Activated T-cell treated with anti-CD3 and anti-CD28 coated beads for 24 hours (primary cell): Measurements from ENCODE around the gene DDX49.
"Not testable (repeated sequence)": the region's sequence is repeated elsewhere in the genome, so short reads cannot be mapped to it uniquely, and the experiment has no call there.

ENCODE experiments used
- DNase-seq: peaks from one replicate; pipeline ENCODE4 v3.0.0-alpha.2; 2020; ENCODE audit warnings: low read depth

Gene DDX49

DNA sequence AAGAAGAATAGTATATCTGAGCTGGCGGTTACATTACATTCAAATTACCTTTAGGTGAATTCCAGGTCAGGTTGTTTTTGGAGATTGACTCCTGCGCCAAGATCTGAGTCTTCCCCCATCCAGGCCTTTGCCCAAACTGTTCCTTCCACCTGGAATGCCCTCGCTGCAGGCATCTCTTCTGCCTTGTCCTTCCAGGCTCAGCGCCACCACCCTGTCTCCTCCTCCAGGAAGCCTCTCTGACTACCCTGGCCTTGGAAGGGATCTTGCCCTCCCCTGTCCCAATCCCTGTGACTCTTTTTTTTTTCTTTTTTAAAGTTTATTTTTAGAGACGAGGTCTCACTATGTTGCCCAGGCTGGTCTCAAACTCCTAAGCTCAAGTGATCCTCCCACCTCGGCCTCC, 23.2 kb downstream of the DDX49 start:
- no peak for DNase-seq

DNA sequence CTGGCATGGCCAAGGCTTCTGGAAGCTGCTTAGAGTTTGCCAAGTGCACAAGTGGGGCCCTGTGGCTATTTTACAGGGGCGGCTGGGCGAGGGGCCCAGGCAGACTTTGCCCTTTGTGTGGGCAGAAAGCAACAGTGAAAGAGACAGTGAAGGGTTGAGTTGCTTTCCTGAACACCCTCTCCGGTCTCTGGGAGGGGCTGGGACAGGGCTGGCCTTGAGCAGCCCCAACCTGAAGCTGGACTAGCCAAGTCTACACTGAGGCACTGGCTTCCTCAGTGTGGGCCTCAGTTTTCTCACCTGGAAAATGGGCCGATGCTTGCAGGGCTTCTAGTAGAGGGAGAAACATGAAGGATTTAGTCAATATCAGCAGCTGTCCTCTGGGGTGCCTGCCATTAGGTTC, 23.9 kb downstream of the DDX49 start:
- no peak for DNase-seq

DNA sequence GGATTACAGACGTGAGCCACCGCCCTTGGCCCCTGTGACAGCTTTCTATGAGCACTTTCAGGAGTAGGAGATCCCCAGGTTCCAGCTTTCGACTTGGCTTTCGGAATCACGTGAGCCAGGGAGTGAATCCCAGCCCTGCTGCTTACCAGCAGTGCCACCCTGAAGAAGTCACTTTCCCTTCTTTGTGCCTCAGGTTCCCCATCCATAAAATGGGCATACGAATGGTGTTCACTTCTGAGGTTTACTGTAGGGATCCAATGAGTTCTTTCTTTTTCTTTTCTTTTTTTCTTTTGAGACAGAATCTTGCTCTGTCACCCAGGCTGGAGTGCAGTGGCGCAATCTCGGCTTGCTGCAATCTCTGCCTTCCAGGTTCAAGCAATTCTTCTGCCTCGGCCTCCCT, 25.8 kb downstream of the DDX49 start:
- no peak for DNase-seq

DNA sequence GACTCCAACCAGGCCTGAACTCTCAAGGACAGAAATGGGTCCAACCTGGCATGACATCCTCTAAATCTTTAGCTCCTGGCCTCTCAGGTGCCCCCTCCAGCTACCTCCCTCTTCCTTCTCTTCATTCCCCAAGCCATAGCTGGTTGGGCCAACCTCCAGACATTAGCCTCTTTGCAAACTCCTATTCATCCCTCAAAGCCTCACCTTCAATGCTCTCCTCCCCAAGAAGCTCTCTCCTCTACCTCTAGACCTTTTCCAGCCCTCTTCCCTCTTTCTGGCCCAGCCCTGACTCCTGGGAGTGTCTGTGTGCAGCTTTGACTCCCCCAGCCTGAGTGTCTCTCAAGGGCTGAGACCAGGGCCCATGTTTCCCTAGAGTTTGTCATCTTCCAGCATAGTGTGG, 26.8 kb downstream of the DDX49 start:
- no peak for DNase-seq

DNA sequence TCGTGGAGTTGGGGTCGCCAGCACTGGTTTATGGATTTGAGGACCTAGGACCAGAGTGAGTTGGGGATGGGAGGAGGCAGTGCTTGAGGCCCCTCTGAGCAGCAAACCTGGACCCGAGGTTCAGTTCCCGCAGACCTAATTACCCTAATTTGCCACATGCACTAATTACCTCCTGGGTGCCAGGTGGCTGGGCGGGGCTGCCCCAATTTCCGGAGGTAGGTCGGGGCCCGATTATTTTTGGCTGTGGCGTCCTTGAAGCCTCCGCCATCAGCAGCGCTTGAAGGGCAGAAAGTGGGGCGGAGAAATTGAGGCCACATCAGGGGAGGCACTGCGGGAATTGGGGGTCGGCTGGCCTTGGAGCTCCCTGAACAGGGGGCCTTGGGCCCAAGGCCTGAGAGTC, 27.4 kb downstream of the DDX49 start:
- DNase-seq = no peak

DNA sequence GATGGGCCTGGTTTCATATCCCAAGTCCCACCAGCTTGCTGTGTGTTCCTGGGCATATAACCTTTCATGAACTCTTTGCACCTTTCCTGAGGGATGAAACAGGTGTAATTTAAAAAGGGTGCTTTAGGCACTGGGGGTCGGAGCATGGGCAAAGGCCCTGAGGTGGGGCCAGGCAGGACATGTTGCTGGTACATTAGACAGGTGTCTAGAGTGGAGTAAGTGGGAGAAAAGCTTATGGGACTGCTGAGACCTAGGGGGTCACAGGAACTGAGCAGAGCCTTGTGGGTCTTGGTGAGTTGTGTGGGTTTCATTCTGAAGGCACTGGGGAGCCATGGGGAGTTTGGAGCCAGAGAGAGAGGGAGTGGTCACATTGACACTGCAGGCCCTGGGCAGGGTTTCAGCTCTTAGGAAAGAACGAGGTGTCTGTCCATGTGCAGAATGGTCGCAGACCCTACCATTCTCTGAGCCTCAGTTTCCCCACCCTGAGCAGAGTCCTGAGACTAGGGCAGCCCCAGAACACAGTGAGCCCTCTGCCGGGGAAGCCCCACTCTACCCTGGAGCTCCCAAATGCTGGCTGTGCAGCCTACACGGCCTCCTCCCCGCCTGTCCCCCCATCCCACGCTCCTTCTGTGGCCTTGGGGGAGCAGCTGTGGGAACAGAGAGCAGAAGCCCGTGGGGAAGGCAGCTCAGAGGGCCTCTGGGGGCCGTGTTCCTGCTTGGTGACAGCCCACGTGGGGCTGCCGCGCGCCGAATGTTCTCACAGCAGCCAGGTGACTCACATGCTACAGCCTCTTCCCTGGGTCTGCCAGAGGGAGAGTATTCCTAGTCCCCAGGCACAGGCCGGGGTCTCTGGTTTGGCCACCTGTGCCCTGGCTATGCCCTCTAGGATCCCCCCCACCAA, 28.8 kb downstream of the DDX49 start:
- no peak for DNase-seq

DNA sequence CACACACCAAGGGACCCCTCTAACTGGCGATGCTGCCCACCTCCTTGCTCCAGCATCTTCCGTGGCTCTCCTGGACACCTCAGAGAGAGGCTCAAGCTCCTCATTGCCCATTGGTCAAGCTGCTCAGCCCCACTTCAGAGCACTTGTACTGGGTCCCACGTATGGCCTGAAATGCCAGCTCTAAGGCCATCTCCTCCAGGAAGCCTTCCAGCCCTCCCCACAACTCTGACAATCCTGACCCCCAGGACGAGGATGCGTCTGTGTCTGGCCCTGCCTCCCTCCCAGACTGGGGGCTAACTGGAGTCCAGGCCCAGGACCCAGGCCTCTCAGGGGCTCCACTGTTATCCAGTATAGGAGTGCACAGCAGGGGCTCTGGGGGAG, 29.5 kb downstream of the DDX49 start:
- DNase-seq = no peak

DNA sequence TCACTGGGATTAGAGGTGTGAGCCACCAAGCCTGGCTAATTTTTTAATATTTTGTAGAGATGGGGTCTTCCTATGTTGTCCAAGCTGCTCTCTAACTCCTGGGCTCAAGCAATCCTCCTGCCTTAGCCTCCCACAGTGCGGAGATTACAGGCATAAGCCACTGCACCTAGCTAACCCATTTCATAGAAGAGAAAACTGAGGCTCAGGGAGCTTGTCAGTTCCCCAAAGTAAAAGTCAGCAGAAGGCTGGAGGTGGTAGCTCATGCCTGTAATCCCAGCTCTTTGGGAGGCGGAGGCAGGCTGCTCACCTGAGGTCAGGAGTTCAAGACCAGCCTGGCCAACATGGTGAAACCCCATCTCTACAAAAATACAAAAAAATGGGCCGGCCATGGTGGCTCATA, 30.3 kb downstream of the DDX49 start:
- DNase-seq = no peak

DNA sequence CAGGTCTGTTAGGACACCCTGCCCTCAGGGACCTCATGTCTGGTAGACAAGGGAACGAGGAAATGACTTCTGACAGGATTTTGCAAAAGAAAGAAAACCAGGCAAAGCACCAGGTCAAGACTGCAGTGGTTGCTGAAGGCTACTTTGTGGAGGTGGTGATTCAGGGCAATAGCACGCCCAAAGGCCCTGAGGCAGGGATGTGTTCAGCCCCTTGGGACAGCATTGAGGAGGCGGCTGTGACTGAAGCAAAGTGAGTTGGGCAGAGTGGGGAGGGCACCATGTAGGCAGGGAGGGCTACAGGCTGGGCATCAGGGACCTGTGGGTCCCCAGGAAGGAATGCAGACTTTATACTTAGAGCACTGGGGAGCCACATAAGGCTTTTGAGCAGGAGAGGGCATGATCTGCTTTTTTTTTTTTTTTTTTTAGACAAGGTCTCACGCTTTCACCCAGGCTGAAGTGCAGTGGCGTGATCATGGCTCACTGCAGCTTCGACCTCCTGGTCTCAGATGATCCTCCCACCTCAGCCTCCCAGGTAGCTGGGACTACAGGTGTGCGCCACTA, 32.3 kb downstream of the DDX49 start:
- DNase-seq = no peak

DNA sequence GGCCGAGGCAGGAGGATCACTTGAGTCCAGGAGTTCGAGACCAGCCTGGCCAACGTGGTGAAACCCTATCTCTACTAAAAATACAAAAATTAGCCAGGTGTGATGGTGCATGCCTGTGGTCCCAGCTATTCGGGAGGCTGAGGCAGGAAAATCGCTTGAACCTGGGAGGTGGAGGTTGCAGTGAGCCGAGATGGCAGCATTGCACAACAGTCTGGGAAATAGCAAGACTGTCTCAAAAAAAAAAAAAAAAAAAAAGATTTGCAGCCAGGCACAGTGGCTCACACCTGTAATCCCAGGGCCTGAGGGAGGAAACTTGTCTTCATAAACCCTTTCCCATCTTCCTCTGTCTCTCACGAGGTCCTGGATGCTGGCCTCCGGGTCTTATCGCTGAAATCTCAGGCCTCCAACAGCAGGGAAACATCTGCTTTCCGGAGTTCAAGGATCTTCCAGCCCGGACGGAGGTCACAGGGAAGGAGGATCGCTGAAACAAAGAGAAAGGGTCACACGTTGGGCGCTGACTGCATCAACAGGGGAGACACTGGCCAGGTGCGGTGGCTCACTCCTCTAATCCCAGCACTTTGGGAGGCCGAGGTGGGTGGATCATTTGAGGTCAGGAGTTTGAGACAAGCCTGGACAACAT, 33.0 kb downstream of the DDX49 start:
- DNase-seq = not testable (repeated sequence)

DNA sequence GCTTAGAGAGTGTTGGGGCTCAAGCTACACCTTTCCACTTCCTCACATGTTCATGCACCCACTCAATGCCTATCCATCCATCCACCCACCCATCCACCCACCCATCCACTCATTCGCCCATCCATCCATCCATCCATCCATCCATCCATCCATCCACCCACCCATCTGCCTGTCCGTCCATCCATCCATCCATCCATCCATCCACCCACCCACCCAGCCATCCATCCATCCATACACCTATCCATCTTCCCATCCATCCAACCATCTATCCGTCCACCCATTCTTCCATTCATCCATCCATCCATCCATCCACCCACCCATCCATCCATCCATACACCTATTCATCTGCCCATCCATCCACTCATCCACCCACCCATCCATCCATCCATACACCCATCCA, 34.6 kb downstream of the DDX49 start:
- DNase-seq = no peak

DNA sequence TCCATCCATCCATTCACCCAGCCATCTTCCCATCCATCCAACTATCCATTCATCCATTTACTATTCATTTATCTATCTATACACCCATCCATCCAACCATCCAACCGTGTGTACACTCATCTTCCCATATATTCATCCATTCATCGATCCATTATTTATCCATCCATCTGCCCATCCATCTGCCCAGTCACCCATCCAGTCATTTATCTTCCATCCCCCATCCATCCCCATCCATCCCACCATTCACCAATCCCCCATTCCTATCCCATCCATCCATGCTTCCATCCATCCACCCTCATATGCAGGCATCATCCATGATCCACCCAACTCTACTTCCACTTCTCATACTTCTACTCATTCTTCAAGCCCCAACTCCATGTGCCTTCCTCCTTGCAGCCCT, 35.5 kb downstream of the DDX49 start:
- no peak for DNase-seq

DNA sequence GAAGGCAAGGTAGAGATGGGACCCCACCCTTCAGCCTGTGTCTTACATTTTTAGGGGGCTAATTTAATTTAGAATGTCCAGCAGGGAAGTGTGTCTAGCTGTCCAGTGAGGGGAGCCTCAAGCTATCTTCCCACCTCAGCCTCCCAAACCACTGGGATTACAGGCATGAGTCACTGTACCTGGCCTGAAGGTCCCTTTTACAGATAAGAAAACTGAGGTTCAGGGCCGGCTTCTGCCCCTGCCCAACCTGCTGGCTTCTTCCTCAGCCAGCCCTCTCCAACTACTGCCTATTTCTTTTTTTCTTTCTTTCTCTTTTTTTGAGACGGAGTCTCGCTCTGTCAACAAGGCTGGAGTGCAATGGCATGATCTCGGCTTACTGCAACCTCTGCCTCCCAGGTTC, 40.9 kb downstream of the DDX49 start:
- DNase-seq = no peak

DNA sequence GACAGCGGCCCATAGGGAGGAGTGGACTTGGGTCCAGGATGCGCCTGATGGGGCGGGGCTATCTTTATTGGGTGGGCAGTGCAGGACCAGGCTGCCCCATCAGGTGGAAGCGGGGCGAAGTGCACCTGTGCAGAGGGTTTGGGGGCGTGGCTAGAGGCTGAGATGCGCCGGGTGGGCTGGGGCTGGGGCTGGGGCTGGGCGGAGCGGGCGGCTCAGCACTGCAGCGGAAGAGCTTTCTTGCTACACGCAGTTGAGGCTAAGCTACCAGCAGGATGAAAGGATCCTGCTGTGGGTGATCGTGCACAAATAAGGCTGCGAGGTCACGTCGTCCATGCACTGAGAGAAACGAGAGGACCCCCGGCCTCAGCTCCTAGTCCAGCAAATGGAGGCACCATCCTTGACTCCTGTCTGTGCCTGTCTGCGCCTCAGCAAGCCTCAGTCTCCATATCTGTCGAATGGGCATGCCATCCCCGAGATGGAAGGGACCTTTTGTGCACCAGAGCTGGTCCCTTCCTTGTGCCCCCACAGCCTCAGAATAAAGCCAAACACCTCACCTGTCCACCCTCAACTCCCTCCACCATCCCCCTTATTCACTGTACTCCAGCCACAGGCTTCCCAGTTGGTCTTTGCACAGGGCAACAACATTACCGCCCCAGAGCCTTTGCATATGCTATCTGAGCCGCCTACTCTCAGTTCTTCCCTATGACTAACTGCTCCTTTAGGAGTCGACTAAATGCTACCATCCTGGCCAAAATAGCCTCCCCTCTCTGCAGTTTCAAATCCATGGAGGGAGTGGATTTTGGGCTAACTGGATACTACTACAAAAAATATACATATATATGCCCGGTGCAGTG, 42.5 kb downstream of the DDX49 start:
- DNase-seq = no peak

DNA sequence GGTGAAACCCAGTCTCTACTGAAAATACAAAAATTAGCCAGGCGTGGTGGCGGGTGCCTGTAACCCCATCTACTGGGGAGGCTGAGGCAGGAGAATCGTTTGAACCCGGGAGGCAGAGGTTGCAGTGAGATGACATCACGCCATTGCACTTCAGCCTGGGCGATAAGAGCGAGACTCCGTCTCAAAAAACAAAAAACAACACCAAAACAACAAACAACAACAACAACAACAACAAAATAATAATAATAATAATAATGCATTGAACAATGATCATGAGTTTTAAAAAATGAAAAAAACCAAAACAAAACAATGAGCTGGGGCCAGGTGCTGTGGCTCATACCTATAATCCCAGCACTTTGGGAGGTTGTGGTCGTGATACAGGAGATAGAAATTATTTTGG, 44.6 kb downstream of the DDX49 start:
- no peak for DNase-seq

DNA sequence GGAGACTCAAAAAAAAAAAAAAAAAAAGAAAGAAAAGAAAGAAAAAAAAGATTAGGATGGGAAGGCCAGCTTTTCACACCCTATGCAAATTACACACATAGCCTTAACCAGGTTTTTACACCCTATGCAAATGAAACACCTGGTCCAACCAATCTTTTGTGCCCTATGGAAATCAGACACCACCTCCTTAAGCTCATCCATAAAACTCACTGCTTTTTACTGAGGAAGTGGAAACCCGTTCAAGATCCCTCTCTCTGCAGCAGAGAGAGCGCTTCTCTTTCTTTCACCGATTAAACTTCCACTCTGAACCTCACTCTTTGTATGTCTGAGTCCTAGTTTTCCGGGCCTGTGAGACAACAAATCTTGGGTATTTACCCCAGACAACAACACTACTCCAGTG, 46.8 kb downstream of the DDX49 start:
- DNase-seq = no peak

DNA sequence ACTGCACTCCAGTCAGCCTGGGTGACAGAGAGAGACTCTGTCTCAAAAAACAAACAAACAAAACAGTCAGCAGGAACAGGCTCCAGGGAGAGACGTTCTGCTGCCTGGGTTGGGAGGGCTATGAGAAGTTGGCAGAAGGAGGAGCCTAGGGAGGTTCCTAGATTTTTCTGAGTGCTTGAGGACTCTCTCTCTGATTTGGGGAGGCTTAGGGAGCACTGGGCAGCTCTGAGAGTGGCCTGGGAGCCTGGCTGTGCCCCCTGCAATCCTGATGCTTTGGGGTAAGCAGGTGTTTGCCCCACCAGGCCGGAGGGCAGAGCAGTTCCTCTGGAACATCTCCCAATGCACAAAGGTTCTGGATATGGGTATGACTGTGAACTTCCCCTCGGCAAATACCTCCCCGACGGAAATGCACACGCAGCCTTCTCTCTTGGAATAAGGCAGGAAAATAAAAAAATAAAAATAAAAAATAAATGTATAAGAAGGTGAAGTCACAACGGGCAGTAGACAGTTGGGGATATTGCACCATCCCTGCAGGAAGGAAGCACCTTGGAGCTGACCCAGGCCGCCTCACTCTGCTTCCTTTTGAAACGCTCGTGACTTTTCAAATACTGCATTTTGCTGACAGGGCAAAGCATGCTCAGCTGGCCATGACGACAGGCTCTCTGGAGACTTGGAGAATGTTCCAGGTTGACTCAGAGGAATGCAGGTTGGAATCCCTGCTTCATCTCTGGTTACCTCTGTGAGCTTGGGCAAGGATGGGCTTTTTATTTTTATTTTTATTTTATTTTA, 48.0 kb downstream of the DDX49 start:
- no peak for DNase-seq

DNA sequence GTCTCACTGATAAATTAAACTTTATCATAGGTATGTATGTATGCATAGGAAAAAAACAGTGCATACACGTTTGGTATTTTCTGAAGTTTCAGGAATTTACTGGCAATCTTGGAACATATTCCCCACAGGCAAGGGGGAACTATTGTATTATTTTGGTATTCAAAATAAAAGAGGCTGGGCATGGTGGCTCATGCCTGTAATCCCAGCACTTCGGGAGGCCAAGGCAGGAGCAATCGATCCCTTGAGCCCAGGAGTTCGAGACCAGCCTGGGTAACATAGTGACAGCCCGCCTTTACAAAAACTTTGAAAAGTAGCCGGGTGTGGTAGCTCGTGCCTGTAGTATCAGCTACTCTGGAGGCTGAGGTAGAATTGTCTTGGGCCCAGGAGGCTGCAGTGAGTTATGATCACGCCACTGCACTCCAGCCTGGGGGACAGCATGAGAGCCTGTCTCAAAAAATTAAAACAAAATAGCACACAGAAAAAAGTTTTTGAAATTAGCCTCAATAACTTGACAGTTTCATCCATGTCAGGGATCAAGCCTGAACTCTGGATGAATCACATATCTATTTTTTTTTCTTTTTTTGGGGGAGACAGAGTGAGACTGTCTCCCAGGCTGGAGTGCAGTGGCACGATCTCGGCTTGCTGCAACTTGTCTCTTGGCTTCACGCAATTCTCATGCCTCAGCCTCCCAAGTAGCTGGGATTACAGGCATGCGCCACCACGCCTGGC, 50.6 kb downstream of the DDX49 start:
- DNase-seq = no peak

DNA sequence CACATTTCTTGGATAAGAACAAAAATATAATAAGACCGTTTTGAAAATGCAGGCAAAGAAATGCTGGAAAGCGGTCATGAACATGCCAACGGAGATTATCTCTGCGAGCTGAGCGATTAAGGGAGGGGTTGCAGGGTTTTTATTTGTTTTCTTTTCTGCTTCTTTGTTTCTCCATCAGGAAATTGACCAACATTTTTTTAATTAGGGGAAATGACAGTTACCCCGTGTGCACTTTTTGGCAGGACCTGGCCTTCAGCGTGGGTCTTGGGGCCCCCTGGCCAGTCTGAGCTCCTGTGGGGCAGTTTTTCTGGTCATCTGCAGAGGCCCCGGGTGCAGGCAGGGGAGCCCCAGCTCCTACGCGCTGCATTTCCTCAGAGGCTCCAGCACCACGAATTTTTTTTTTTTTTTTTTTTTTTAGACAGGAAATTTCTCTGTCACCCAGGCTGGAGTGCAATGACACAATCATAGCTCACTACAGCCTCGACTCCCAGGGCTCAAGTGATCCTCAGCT, 52.8 kb downstream of the DDX49 start:
- DNase-seq = no peak

DNA sequence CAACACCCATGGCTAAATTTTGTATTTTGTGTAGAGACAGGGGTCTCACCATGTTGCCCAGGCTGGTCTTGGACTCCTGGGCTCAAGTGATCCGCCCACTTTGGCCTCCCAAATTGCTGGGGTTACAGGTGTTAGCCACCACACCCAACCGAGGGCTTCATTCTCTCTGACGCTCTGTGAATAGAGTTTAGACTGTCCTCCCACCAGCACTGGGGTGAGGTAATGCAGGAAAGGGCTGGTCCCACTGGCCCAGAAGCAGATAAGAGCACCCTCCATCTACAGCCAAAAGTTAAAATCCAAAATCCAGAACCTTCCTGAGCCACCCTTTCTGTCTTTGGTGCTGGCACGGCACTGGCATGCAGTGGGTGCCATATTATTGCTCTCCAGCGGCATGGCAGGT, 53.3 kb downstream of the DDX49 start:
- DNase-seq = no peak

DNA sequence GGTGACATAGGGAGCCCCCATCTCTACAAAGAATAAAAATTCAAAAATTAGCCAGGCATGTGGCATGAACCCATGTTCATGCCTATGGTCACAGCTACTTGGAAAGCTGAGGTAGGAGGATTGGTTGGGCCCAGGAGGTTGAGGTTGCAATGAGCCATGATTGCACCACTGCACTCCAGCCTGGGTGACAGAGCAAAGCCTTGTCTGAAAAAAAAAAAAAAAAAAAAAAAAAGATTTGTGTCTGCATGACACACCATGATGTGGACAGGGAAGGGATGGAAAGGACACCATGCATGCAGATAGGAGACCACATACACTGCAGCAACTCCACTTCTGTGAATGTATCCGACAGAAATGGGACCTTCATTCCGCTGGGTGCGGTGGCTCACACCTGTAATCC, 55.5 kb downstream of the DDX49 start:
- DNase-seq = no peak
